HEK293T (cell line): ENCODE results near the gene RBM23.

ENCODE experiments used
- CTCF ChIA-PET: fragments of 350-600 bp; formaldehyde crosslinking; extraction: SDS; loops from one replicate; lab custom pipeline; 2021; ENCODE audit warnings: antibody characterized with exemption, inconsistent platforms; lab: Yijun Ruan, JAX
- POLR2A ChIA-PET: fragments of 350-600 bp; formaldehyde crosslinking; extraction: SDS; loops from one replicate; lab custom pipeline; 2020; ENCODE audit warnings: antibody characterized with exemption, inconsistent platforms; lab: Yijun Ruan, JAX
- DNase-seq: peaks from one replicate; pipeline ENCODE4 v3.0.0; 2012; ENCODE audit warnings: mixed read lengths; ENCODE audit errors: extremely low spot score
- ARNT ChIP-seq: fragments of 450-650 bp; IDR thresholded peaks from 2 replicates; pipeline ENCODE4 v1.6.1; 2017; ENCODE audit warnings: mild to moderate bottlenecking
- BHLHE40 ChIP-seq: fragments of 450-650 bp; IDR thresholded peaks from 2 replicates; pipeline ENCODE4 v1.6.1; 2016; ENCODE audit warnings: mild to moderate bottlenecking, moderate library complexity, borderline replicate concordance
- CTBP1 ChIP-seq: fragments of 450-650 bp; IDR thresholded peaks from 2 replicates; pipeline ENCODE4 v1.6.1; 2016; ENCODE audit warnings: borderline replicate concordance
- ELF4 ChIP-seq: fragments of 450-650 bp; IDR thresholded peaks from 2 replicates; pipeline ENCODE4 v1.6.1; 2017; ENCODE audit warnings: antibody characterized with exemption
- FOXA1 ChIP-seq: fragments of 450-650 bp; IDR thresholded peaks from 2 replicates; pipeline ENCODE4 v1.6.1; 2016; ENCODE audit warnings: mild to moderate bottlenecking
- FOXK2 ChIP-seq: fragments of 450-650 bp; IDR thresholded peaks from 2 replicates; pipeline ENCODE4 v1.6.1; 2016; ENCODE audit warnings: mild to moderate bottlenecking
- FOXM1 ChIP-seq: fragments of 450-650 bp; IDR thresholded peaks from 2 replicates; pipeline ENCODE4 v1.6.1; 2017; ENCODE audit warnings: mild to moderate bottlenecking, borderline replicate concordance
- HDGF ChIP-seq: fragments of 450-650 bp; IDR thresholded peaks from 2 replicates; pipeline ENCODE4 v1.6.1; 2017; ENCODE audit warnings: antibody characterized with exemption, borderline replicate concordance
- L3MBTL2 ChIP-seq: fragments of 450-650 bp; conservative IDR thresholded peaks from 2 replicates; pipeline ENCODE4 v1.6.1; 2016; ENCODE audit warnings: mild to moderate bottlenecking
- LEF1 ChIP-seq: fragments of 450-650 bp; IDR thresholded peaks from 2 replicates; pipeline ENCODE4 v1.6.1; 2017; ENCODE audit warnings: mild to moderate bottlenecking, borderline replicate concordance
- NFRKB ChIP-seq: fragments of 450-650 bp; IDR thresholded peaks from 2 replicates; pipeline ENCODE4 v1.6.1; 2016; ENCODE audit warnings: mild to moderate bottlenecking, moderate library complexity
- PKNOX1 ChIP-seq: fragments of 450-650 bp; IDR thresholded peaks from 2 replicates; pipeline ENCODE4 v1.6.1; 2016
- SP1 ChIP-seq: fragments of 450-650 bp; IDR thresholded peaks from 2 replicates; pipeline ENCODE4 v1.6.1; 2017
- SUZ12 ChIP-seq: fragments of 450-650 bp; IDR thresholded peaks from 2 replicates; pipeline ENCODE4 v1.6.1; 2016; ENCODE audit warnings: mild to moderate bottlenecking
- TARDBP ChIP-seq: fragments of 450-650 bp; IDR thresholded peaks from 2 replicates; pipeline ENCODE4 v1.6.1; 2016
- ZNF384 ChIP-seq: fragments of 450-650 bp; IDR thresholded peaks from 2 replicates; pipeline ENCODE4 v1.6.1; 2016

RBM23 gene

DNA sequence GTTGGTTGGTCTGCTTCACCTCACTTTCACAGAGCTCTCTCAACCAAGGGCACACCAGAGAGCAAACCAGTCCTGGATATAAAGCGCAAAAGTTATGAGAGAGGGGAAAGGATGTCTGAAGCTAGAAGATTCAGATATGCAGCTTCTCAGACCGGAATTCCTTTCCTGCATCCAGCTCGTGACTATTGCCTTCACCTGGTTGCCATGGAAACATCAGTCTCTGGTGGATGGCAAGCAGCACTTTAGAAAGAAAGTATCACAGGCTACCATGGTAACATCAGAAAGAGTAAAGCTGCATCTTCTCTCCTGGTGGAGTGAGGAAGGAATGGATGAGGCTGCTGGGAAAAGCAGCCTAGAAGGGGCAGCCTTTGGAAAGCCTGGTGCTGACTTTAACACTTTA, 22.2 kb downstream of the RBM23 start:
- ChIA-PET CTCF (interaction anchor here (0.9 kb wide), 1 partner anchor 74 kb away, joined by 3 read pairs; no protein-coding TSS in a partner anchor), POLR2A (interaction anchor here (0.7 to 2.6 kb wide), 3 partner anchors 10 to 26 kb away, joined by 4 to 13 read pairs (median 5); partner anchors contain the start of genes LRP10 and REM2)
- DNase-seq = no peak
- TF ChIP-seq PKNOX1 (no peak), ELF4 (no peak), NFRKB (no peak), FOXK2 (no peak), FOXM1 (no peak), CTBP1 (no peak), L3MBTL2 (no peak), SUZ12 (no peak), ZNF384 (no peak), LEF1 (no peak), HDGF (no peak), ARNT (no peak), BHLHE40 (no peak), FOXA1 (no peak), TARDBP (no peak), SP1 (no peak)

DNA sequence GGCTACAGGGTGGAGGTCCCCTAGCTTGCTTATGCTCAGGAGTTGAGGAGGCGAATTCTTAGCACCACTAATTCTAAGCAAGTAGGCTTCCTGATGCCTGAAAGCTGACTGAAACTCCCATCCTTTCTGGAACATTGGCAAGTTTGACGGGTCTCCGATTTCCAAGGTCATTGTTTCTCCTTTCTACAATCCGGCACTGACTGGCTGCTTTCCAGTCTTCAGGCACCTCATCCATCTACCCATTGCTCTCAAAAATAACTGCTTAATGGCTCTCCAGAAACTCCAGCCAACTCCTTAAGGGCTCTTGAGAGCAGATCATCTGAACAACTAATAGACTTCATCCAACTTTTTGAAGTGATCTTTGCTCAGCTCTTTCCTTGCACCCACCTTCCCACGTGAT, 22.6 kb downstream of the RBM23 start:
- POLR2A ChIA-PET = interaction anchor here (0.6 to 2.6 kb wide), 5 partner anchors 10 to 30 kb away, joined by 3 to 13 read pairs (median 4); partner anchors contain the start of genes LRP10 and REM2
- no peak for DNase-seq
- CTCF ChIA-PET = interaction anchor here (0.8 to 0.9 kb wide), 2 partner anchors 73 to 99 kb away, joined by 3 read pairs; no protein-coding TSS in a partner anchor
- TF ChIP-seq HDGF = no peak
- no peak for TF ChIP-seq L3MBTL2
- TF ChIP-seq ZNF384 = no peak
- TF ChIP-seq ARNT = no peak
- no peak for TF ChIP-seq PKNOX1
- TF ChIP-seq BHLHE40 = no peak
- TF ChIP-seq LEF1 = no peak
- TF ChIP-seq NFRKB = no peak
- TF ChIP-seq SP1 = no peak
- TF ChIP-seq ELF4 = no peak
- TF ChIP-seq SUZ12 = no peak
- TF ChIP-seq FOXK2 = no peak
- no peak for TF ChIP-seq CTBP1
- no peak for TF ChIP-seq FOXM1
- TF ChIP-seq TARDBP = no peak
- no peak for TF ChIP-seq FOXA1

GRCh38 chr14:22895402-22895801, 23.5 kb downstream of the RBM23 start:
- ChIA-PET CTCF (interaction anchor here (0.8 kb wide), 1 partner anchor 99 kb away, joined by 3 read pairs; no protein-coding TSS in a partner anchor), POLR2A (interaction anchor here (1.0 to 2.6 kb wide), 2 partner anchors 9 to 20 kb away, joined by 3 to 13 read pairs; no protein-coding TSS in a partner anchor)
- no peak for DNase-seq
- no peak for TF ChIP-seq TARDBP
- no peak for TF ChIP-seq L3MBTL2
- no peak for TF ChIP-seq HDGF
- TF ChIP-seq ELF4 = no peak
- TF ChIP-seq CTBP1 = no peak
- TF ChIP-seq SUZ12 = no peak
- no peak for TF ChIP-seq PKNOX1
- no peak for TF ChIP-seq ZNF384
- no peak for TF ChIP-seq LEF1
- no peak for TF ChIP-seq NFRKB
- TF ChIP-seq ARNT = no peak
- no peak for TF ChIP-seq FOXK2
- TF ChIP-seq BHLHE40 = no peak
- no peak for TF ChIP-seq FOXA1
- no peak for TF ChIP-seq SP1
- TF ChIP-seq FOXM1 = no peak

DNA sequence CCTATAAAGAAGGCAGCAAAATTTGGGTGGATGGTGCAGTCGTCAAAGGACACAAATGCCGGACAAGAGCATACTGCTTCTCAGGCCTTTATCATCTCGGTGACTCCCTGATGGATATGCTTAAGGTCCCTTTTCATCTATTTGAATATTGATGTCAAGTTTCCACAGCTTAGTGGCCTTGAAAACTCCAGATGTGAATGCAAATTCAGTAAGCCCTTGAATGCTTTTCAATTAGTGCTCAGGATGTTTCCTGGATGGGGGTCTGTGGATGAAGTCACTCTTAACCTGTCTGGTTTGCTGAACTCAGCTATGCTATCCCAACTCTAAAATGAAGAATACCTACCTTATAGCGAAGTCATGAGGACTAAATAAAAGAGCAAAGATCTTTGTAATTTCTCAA, 25.2 kb downstream of the RBM23 start:
- DNase-seq = no peak
- ChIA-PET CTCF (no interaction called here), POLR2A (no interaction called here)
- TF ChIP-seq CTBP1 (no peak), SP1 (no peak), ZNF384 (no peak), ELF4 (no peak), SUZ12 (no peak), L3MBTL2 (no peak), ARNT (no peak), TARDBP (no peak), PKNOX1 (no peak), HDGF (no peak), BHLHE40 (no peak), LEF1 (no peak), NFRKB (no peak), FOXM1 (no peak), FOXK2 (no peak), FOXA1 (no peak)

- no peak for DNase-seq
- no peak for TF ChIP-seq BHLHE40
- TF ChIP-seq LEF1 = no peak
- no peak for TF ChIP-seq FOXM1
- TF ChIP-seq FOXA1 = no peak
- TF ChIP-seq TARDBP = no peak
- TF ChIP-seq NFRKB = no peak
- no peak for TF ChIP-seq ARNT
- TF ChIP-seq L3MBTL2 = no peak
- no peak for TF ChIP-seq CTBP1
- no peak for TF ChIP-seq SP1
- TF ChIP-seq HDGF = no peak
- TF ChIP-seq FOXK2 = no peak
- no peak for TF ChIP-seq ELF4
- POLR2A ChIA-PET = no interaction called here
- CTCF ChIA-PET = interaction anchor here (0.7 to 1.0 kb wide), 2 partner anchors 21 to 38 kb away, joined by 3 read pairs; partner anchors contain the start of gene LRP10
Measured at GRCh38 chr14:22892488-22892887, 26.5 kb downstream of the RBM23 start.
